ENCODE data around the gene CLTC. TPM values are rescaled to one million over a fixed set of nuclear protein-coding genes. Genes with fewer than 3 reads are reported as not detected.

Gene CLTC
- total and polyA plus RNA-seq, 2 of the 13 experiments (the other 11 are each of a cell fraction or from before 2014, with no cell fraction given) = 134 to 283 TPM

- WGBS (ENCODE audit: low lambda C conversion rate) = 96% methylated on average over 6 of the region's 6 CpGs
- H3K4me1 ChIP-seq (ENCODE audit: insufficient read depth, low read length) = peaks cover 76% of the 10 kb centered on the region
- FAIRE-seq (no peak), ATAC-seq (peak; percentile 9), DNase-seq (ENCODE audit: low spot score) (no peak)
- H3K79me2 ChIP-seq (ENCODE audit: insufficient read depth, low read length) = peaks cover 86% of the 10 kb centered on the region
- CTCF ChIA-PET (ENCODE audit: low intra/inter-chr PET ratio, low total read pairs) = no interaction called here
- H3K27ac ChIP-seq (ENCODE audit: extremely low read length, insufficient read depth, low read length) = no peak overlapping the region
- in situ Hi-C loops (cut with HindIII; ENCODE audit: extremely low pct_ligation_motif_present, low pct_unique_long_range_greater_than_20kb) = no loop called here
- no peak overlapping the region for H3K9ac ChIP-seq (ENCODE audit: insufficient read depth, low read depth, low read length)
- intact Hi-C loops (cut with micrococcal nuclease; ENCODE audit: unreplicated experiment) = no loop called here
- H3K4me2 ChIP-seq (ENCODE audit: low read depth, low read length) = no peak overlapping the region
- no peaks in the 10 kb centered on the region for H3K27me3 ChIP-seq (ENCODE audit: control insufficient read depth in 1 of 2, insufficient read depth in 2 of 2, low read length in 2 of 2)
- peaks cover 80% of the 10 kb centered on the region for H4K20me1 ChIP-seq (ENCODE audit: insufficient read depth, low read length)
- no peak overlapping the region for H3K4me3 ChIP-seq (replicated peaks in 1 of 3; ENCODE audit: insufficient read depth in 1 of 3, low read depth in 2 of 3, low read length in 3 of 3)
- no peak for TF ChIP-seq ZNF280D (CRISPR knock-in tag; IDR thresholded peaks at IDR 0.05)
- peak; percentile 44 for TF ChIP-seq RBM22 (optimal IDR thresholded peaks at IDR 0.05; ENCODE audit: low read length)
- 0 out of 2 replicates have a peak, but pooled peaks have one; percentile 68 for TF ChIP-seq ZC3H4 (CRISPR knock-in tag; IDR thresholded peaks at IDR 0.05; ENCODE audit: borderline replicate concordance)
- peak; percentile 51; the same call in 1 of the 2 replicates for TF ChIP-seq POLR2G (IDR thresholded peaks at IDR 0.05; ENCODE audit: low read depth, low read length)
- peaks cover 24 to 67% of the 10 kb centered on the region in 2 experiments for H3K36me3 ChIP-seq (replicated peaks in 1 of 2; ENCODE audit: control insufficient read depth in 1 of 2, insufficient read depth in 2 of 2, low read length in 2 of 2)
- BruUV-seq (replicated peaks) = no TSS peak
- POLR2A ChIA-PET = interaction anchor here (1.2 kb wide), 1 partner anchor 8 kb away, joined by 6 read pairs; the partner anchor contains the start of genes PTRH2 and VMP1
- H3K9me3 ChIP-seq (ENCODE audit: low read length) = no peaks in the 10 kb centered on the region
- no peak overlapping the region for H2AFZ ChIP-seq (ENCODE audit: low read length)
These were observed 80.1 kb downstream of the CLTC start for GRCh38 chr17:59699786-59700185.

GRCh38 chr17:59702304-59702703 is 82.6 kb downstream of the CLTC start:
- no peaks in the 10 kb centered on the region for H3K9me3 ChIP-seq (ENCODE audit: low read length)
- peak overlapping the region; percentile 6; the same call in 1 of the 2 replicates for H3K9ac ChIP-seq (ENCODE audit: insufficient read depth, low read depth, low read length)
- ChIA-PET CTCF (ENCODE audit: low intra/inter-chr PET ratio, low total read pairs) (no interaction called here), POLR2A (interaction anchor here (1.2 to 2.3 kb wide), 2 partner anchors 23 to 83 kb away, joined by 3 to 6 read pairs; partner anchors contain the start of gene CLTC)
- ATAC-seq (no peak), DNase-seq (ENCODE audit: low spot score) (no peak), FAIRE-seq (no peak)
- peaks cover 98% of the 10 kb centered on the region for H3K79me2 ChIP-seq (ENCODE audit: insufficient read depth, low read length)
- no peak overlapping the region for H2AFZ ChIP-seq (ENCODE audit: low read length)
- H3K27ac ChIP-seq (ENCODE audit: extremely low read length, insufficient read depth, low read length) = no peak overlapping the region
- 0 out of 2 replicates have a peak overlapping the region, but pooled peaks have one; percentile 12 for H3K4me2 ChIP-seq (ENCODE audit: low read depth, low read length)
- intact Hi-C loops (cut with micrococcal nuclease; ENCODE audit: unreplicated experiment) (no loop called here), in situ Hi-C loops (cut with HindIII; ENCODE audit: extremely low pct_ligation_motif_present, low pct_unique_long_range_greater_than_20kb) (no loop called here)
- TF ChIP-seq ZNF256 (CRISPR knock-in tag; conservative IDR thresholded peaks at IDR 0.05) (no peak), RBM22 (optimal IDR thresholded peaks at IDR 0.05; ENCODE audit: low read length) (peak; percentile 52), ZNF543 (CRISPR knock-in tag; IDR thresholded peaks at IDR 0.05) (no peak)
- TF ChIP-seq, protein P1, sequence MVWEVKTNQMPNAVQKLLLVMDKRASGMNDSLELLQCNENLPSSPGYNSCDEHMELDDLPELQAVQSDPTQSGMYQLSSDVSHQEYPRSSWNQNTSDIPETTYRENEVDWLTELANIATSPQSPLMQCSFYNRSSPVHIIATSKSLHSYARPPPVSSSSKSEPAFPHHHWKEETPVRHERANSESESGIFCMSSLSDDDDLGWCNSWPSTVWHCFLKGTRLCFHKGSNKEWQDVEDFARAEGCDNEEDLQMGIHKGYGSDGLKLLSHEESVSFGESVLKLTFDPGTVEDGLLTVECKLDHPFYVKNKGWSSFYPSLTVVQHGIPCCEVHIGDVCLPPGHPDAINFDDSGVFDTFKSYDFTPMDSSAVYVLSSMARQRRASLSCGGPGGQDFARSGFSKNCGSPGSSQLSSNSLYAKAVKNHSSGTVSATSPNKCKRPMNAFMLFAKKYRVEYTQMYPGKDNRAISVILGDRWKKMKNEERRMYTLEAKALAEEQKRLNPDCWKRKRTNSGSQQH (CRISPR knock-in tag; IDR thresholded peaks at IDR 0.05; ENCODE audit: low read depth) = no peak
- TF ChIP-seq, protein P2, sequence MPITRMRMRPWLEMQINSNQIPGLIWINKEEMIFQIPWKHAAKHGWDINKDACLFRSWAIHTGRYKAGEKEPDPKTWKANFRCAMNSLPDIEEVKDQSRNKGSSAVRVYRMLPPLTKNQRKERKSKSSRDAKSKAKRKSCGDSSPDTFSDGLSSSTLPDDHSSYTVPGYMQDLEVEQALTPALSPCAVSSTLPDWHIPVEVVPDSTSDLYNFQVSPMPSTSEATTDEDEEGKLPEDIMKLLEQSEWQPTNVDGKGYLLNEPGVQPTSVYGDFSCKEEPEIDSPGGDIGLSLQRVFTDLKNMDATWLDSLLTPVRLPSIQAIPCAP (CRISPR knock-in tag; IDR thresholded peaks at IDR 0.05; ENCODE audit: low read depth) = no peak
- peaks cover 77% of the 10 kb centered on the region for H3K4me1 ChIP-seq (ENCODE audit: insufficient read depth, low read length)
- WGBS (ENCODE audit: low lambda C conversion rate) = 97% methylated on average over 7 of the region's 7 CpGs
- no peaks in the 10 kb centered on the region; a peak in 1 of 5 replicates for H3K27me3 ChIP-seq (ENCODE audit: control insufficient read depth in 1 of 2, insufficient read depth in 2 of 2, low read length in 2 of 2)
- no peak overlapping the region for H3K4me3 ChIP-seq (replicated peaks in 1 of 3; ENCODE audit: insufficient read depth in 1 of 3, low read depth in 2 of 3, low read length in 3 of 3)
- no TSS peak for BruUV-seq (replicated peaks)
- H3K36me3 ChIP-seq (replicated peaks in 1 of 2; ENCODE audit: control insufficient read depth in 1 of 2, insufficient read depth in 2 of 2, low read length in 2 of 2) = peaks cover 16 to 52% of the 10 kb centered on the region in 2 experiments
- peaks cover 84% of the 10 kb centered on the region for H4K20me1 ChIP-seq (ENCODE audit: insufficient read depth, low read length)
